GM23338 (cell line): ENCODE measurements around the gene NKRF. TPM values are rescaled to one million over a fixed set of nuclear protein-coding genes. Genes with fewer than 3 reads are reported as not detected.

Source experiments
- ATAC-seq: fragments of 200-7000 bp; cut with Tn5 transposase; 3 replicates; pipeline ENCODE4 v1.9.1; 2020
- DNase-seq: peaks from one replicate; pipeline ENCODE4 v3.0.0-alpha.2; 2015; ENCODE audit warnings: low spot score
- H2AFZ ChIP-seq: fragments of 200-600 bp; sonication (generic); 2 replicates; pipeline ENCODE4 v1.8.0; 2016; ENCODE audit warnings: antibody characterized with exemption, mild to moderate bottlenecking, moderate library complexity
- H3F3A ChIP-seq: fragments of 200-600 bp; sonication (generic); replicated peaks from 2 replicates; pipeline ENCODE4 v1.8.0; 2017; ENCODE audit warnings: antibody characterized with exemption, mixed run types, low read depth
- H3K27ac ChIP-seq: fragments of 200-600 bp; sonication (generic); 2 replicates; pipeline ENCODE4 v1.6.1; 2016; ENCODE audit warnings: low read depth
- H3K27me3 ChIP-seq: fragments of 200-600 bp; sonication (generic); 2 replicates; pipeline ENCODE4 v1.8.0; 2016; ENCODE audit warnings: mild to moderate bottlenecking, mixed run types, moderate library complexity; ENCODE audit not compliant: insufficient read depth
- H3K36me3 ChIP-seq: fragments of 200-600 bp; sonication (generic); 2 replicates; pipeline ENCODE4 v1.8.0; 2016; ENCODE audit warnings: mild to moderate bottlenecking; ENCODE audit not compliant: insufficient read depth
- H3K4me1 ChIP-seq: fragments of 200-600 bp; sonication (generic); 2 replicates; pipeline ENCODE4 v1.8.0; 2016; ENCODE audit warnings: mild to moderate bottlenecking, moderate library complexity; ENCODE audit not compliant: insufficient read depth
- H3K4me2 ChIP-seq: fragments of 200-600 bp; sonication (generic); 2 replicates; pipeline ENCODE4 v1.7.1; 2017; ENCODE audit warnings: mixed run types
- H3K4me3 ChIP-seq: fragments of 200-600 bp; sonication (generic); 2 replicates; pipeline ENCODE4 v1.6.1; 2016; ENCODE audit warnings: mixed run types
- H3K79me2 ChIP-seq: fragments of 200-600 bp; sonication (generic); replicated peaks from 2 replicates; pipeline ENCODE4 v1.8.0; 2017; ENCODE audit warnings: mild to moderate bottlenecking; ENCODE audit not compliant: insufficient read depth
- H3K9me2 ChIP-seq: fragments of 200-600 bp; sonication (generic); 2 replicates; pipeline ENCODE4 v1.8.0; 2017; ENCODE audit not compliant: insufficient read depth
- H4K20me1 ChIP-seq: fragments of 200-600 bp; sonication (generic); replicated peaks from 2 replicates; pipeline ENCODE4 v1.8.0; 2017; ENCODE audit warnings: mild to moderate bottlenecking; ENCODE audit not compliant: insufficient read depth
- H3K27ac Mint-ChIP-seq: 2 replicates; pipeline ENCODE4 v1.8.0; 2020; ENCODE audit warnings: inconsistent platforms, mild to moderate bottlenecking, moderate library complexity, mixed read lengths
- H3K27me3 Mint-ChIP-seq: 3 replicates; pipeline ENCODE4 v1.8.0; 2022; ENCODE audit warnings: low read depth, mild to moderate bottlenecking, moderate library complexity, mixed read lengths, inconsistent platforms; ENCODE audit not compliant: insufficient read depth, poor library complexity
- H3K36me3 Mint-ChIP-seq: 3 replicates; pipeline ENCODE4 v1.8.0; 2021; ENCODE audit warnings: low read depth, mild to moderate bottlenecking, inconsistent platforms, moderate library complexity, mixed read lengths
- H3K4me1 Mint-ChIP-seq: 3 replicates; pipeline ENCODE4 v1.8.0; 2020; ENCODE audit warnings: mild to moderate bottlenecking, inconsistent platforms, mixed read lengths
- H3K4me3 Mint-ChIP-seq: 3 replicates; pipeline ENCODE4 v1.8.0; 2021; ENCODE audit warnings: moderate library complexity, mild to moderate bottlenecking, inconsistent platforms, mixed read lengths
- H3K9me3 Mint-ChIP-seq: 3 replicates; pipeline ENCODE4 v1.8.0; 2020; ENCODE audit warnings: moderate library complexity, mild to moderate bottlenecking, inconsistent platforms, mixed read lengths
- CREB1 ChIP-seq: fragments of 250-450 bp; sonication (Bioruptor Pico); IDR thresholded peaks from 2 replicates; pipeline ENCODE4 v1.5.0; 2020; ENCODE audit warnings: low read depth, mild to moderate bottlenecking, moderate library complexity
- CTCF ChIP-seq, 2 experiments: fragments of 200-600 bp in 1 of 2; sonication (generic) in 1 of 2; conservative IDR thresholded peaks; 2 replicates each; pipeline versions ENCODE4 v1.5.1 to v1.6.1; 2016 to 2017; ENCODE audit warnings: antibody characterized with exemption in 2 of 2, low read depth in 2 of 2, mild to moderate bottlenecking in 2 of 2, moderate library complexity in 1 of 2
- ETS1 ChIP-seq: IDR thresholded peaks from 2 replicates; pipeline ENCODE4 v1.6.1; 2016; ENCODE audit warnings: antibody characterized with exemption
- EZH2 ChIP-seq: fragments of 200-600 bp; sonication (generic); IDR thresholded peaks from one replicate; pipeline ENCODE4 v1.8.0; 2017; ENCODE audit warnings: antibody characterized with exemption, mild to moderate bottlenecking, low read depth; ENCODE audit not compliant: unreplicated experiment
- EZH2phosphoT487 ChIP-seq: fragments of 200-600 bp; sonication (generic); IDR thresholded peaks from one replicate; pipeline ENCODE4 v1.8.1; 2018; ENCODE audit warnings: antibody characterized with exemption; ENCODE audit not compliant: unreplicated experiment
- JUNB ChIP-seq: IDR thresholded peaks from one replicate; pipeline ENCODE4 v1.6.1; 2016; ENCODE audit warnings: antibody characterized with exemption; ENCODE audit not compliant: unreplicated experiment
- NANOG ChIP-seq: IDR thresholded peaks from 2 replicates; pipeline ENCODE4 v1.6.1; 2016; ENCODE audit warnings: antibody characterized with exemption, borderline replicate concordance
- POLR2AphosphoS5 ChIP-seq: IDR thresholded peaks from 2 replicates; pipeline ENCODE4 v1.6.1; 2016; ENCODE audit warnings: antibody characterized with exemption, low read depth
- REST ChIP-seq: IDR thresholded peaks from one replicate; pipeline ENCODE4 v1.6.1; 2018; ENCODE audit warnings: antibody characterized with exemption; ENCODE audit not compliant: unreplicated experiment
- STAT1 ChIP-seq: IDR thresholded peaks from one replicate; pipeline ENCODE4 v1.6.1; 2016; ENCODE audit warnings: antibody characterized with exemption; ENCODE audit not compliant: unreplicated experiment
- ZNF114 ChIP-seq: fragments of 250-450 bp; sonication (Bioruptor Pico); IDR thresholded peaks from 2 replicates; pipeline ENCODE4 v1.5.0; 2020; ENCODE audit warnings: mild to moderate bottlenecking, moderate library complexity
- ZNF331 ChIP-seq: fragments of 250-450 bp; sonication (Bioruptor Pico); IDR thresholded peaks from 2 replicates; pipeline ENCODE4 v1.5.0; 2020; ENCODE audit warnings: low read depth, mild to moderate bottlenecking, moderate library complexity
- ZNF462 ChIP-seq: fragments of 250-450 bp; sonication (Bioruptor Pico); IDR thresholded peaks from 2 replicates; pipeline ENCODE4 v1.5.0; 2020; ENCODE audit warnings: mild to moderate bottlenecking, moderate library complexity
- polyA plus RNA-seq: library from polyadenylated mRNA; unstranded; fragments of >200 nt; fragmentation: Nextera tagmentation; extraction: Ambion mirVana; gene quantifications from 2 replicates; pipeline ENCODE4 v1.2.1, GENCODE V29; 2016
- total RNA-seq: library from RNA; depleted of rRNA; stranded (reverse); fragments of >200 nt; shearing (Covaris generic); gene quantifications from 2 replicates; pipeline ENCODE4 v1.2.3, GENCODE V29; 2014

NKRF gene
- total and polyA plus RNA-seq, 2 experiments from 2014 or later = 6.8 to 11.6 TPM

- Mint-ChIP-seq H3K36me3 (peaks cover 2% of the 10 kb centered on the region; the same call in 2 of the 3 replicates), H3K27ac (no peak overlapping the region), H3K9me3 (no peaks in the 10 kb centered on the region; the same call in 2 of the 3 replicates), H3K27me3 (peaks cover 14% of the 10 kb centered on the region), H3K4me1 (peaks cover 13% of the 10 kb centered on the region), H3K4me3 (no peak overlapping the region)
- Histone ChIP-seq H3K4me1 (no peaks in the 10 kb centered on the region), H3K27me3 (peaks cover 31% of the 10 kb centered on the region), H3F3A (no peaks in the 10 kb centered on the region), H2AFZ (no peak overlapping the region), H3K27ac (no peak overlapping the region), H3K4me3 (no peak overlapping the region), H3K36me3 (no peaks in the 10 kb centered on the region), H3K79me2 (peaks cover 33% of the 10 kb centered on the region), H3K4me2 (no peak overlapping the region), H3K9me2 (no peaks in the 10 kb centered on the region), H4K20me1 (no peaks in the 10 kb centered on the region; the same call in 1 of the 2 replicates)
- no peak for DNase-seq
- no peak for ATAC-seq
- no peak for TF ChIP-seq NANOG
- TF ChIP-seq REST = no peak
- no peak for TF ChIP-seq POLR2AphosphoS5
- no peak for TF ChIP-seq ETS1
- TF ChIP-seq EZH2phosphoT487 = no peak
- TF ChIP-seq ZNF331 (CRISPR knock-in tag) = no peak
- no peak for TF ChIP-seq ZNF462 (CRISPR knock-in tag)
- TF ChIP-seq ZNF114 (CRISPR knock-in tag) = no peak
- no peak for TF ChIP-seq JUNB
- no peak for TF ChIP-seq CTCF (conservative IDR thresholded peaks at IDR 0.05; ENCODE audit: low read depth in 2 of 2)
- TF ChIP-seq CREB1 (CRISPR knock-in tag) = no peak
- TF ChIP-seq STAT1 = no peak
- TF ChIP-seq EZH2 = no peak
Observed at GRCh38 chrX:119602701-119603255, 3.4 kb downstream of the NKRF start.
